GM12878 (cell line): ENCODE measurements around the gene TLDC2.

Experiments used
- CREB1 ChIP-seq: IDR thresholded peaks from 2 replicates; pipeline ENCODE4 v1.6.1; 2012; ENCODE audit warnings: low read depth, mild to moderate bottlenecking, inconsistent platforms
- EP300 ChIP-seq, 2 experiments: fragments of 150-350 bp in 1 of 2; IDR thresholded peaks; 2 replicates each; pipeline ENCODE4 v1.6.1; 2011 to 2012; ENCODE audit warnings: low read depth in 2 of 2, low read length in 2 of 2, borderline replicate concordance in 1 of 2, improper control_type of control experiment in 1 of 2, inconsistent platforms in 1 of 2; ENCODE audit not compliant: control insufficient read depth in 1 of 2
- MTA3 ChIP-seq: IDR thresholded peaks from 2 replicates; pipeline ENCODE4 v1.6.1; 2012; ENCODE audit warnings: low read length, inconsistent platforms, borderline replicate concordance
- NFIC ChIP-seq: IDR thresholded peaks from 2 replicates; pipeline ENCODE4 v1.6.1; 2012; ENCODE audit warnings: low read depth, mild to moderate bottlenecking, inconsistent platforms, low read length, moderate library complexity
- TARDBP ChIP-seq: IDR thresholded peaks from 2 replicates; pipeline ENCODE4 v1.6.1; 2016; ENCODE audit warnings: borderline replicate concordance
- TF ChIP-seq, protein P1 (sequence below): IDR thresholded peaks from 2 replicates; pipeline ENCODE4 v1.6.1; 2012; ENCODE audit warnings: mild to moderate bottlenecking, low read depth, low read length
- TF ChIP-seq, protein P2 (sequence below): fragments of 450-650 bp; conservative IDR thresholded peaks from 2 replicates; pipeline ENCODE4 v1.6.1; 2017; ENCODE audit warnings: mild to moderate bottlenecking, moderate library complexity

DNA sequence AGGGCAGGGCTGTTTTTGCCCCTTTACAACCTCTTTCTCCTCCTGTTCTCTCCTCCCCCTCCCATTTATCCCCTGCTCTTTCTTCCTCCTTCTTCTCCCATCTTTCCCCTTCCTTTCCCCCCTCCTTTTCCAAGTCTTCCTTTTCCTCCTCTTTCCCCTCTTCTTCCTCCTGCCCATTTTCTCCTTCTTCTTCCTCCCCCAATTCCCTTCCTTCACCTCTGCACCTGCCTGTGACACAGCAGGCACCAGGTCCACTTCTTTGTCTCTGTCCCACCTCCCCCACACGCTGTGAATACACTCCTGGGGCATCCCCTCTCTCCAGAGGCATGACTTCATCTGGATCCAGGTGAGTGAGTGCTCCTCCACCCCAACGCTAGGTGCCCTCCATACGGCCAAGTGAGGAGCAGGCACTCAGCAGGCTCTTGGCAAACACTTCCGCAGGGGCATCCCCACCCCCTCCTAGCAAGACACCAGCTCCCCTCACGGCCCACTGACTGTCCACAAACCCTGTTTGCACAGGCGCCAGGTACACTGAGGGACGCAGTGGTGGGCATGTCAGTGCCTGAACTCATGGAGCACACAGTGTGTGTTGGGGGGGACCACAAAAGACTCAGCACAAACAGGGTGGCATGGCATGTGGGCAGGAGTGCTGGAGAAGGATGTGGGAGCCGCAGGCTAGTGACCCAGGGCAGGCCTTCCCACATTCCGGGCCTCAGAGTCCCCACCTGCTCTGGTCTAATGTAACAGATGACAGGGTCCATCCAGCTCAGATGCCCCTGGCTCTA, 10.7 kb upstream of the TLDC2 start:
- no peak for TF ChIP-seq NFIC
- no peak for TF ChIP-seq TARDBP
- no peak for TF ChIP-seq MTA3
- no peak for TF ChIP-seq CREB1
- TF ChIP-seq, protein P1, sequence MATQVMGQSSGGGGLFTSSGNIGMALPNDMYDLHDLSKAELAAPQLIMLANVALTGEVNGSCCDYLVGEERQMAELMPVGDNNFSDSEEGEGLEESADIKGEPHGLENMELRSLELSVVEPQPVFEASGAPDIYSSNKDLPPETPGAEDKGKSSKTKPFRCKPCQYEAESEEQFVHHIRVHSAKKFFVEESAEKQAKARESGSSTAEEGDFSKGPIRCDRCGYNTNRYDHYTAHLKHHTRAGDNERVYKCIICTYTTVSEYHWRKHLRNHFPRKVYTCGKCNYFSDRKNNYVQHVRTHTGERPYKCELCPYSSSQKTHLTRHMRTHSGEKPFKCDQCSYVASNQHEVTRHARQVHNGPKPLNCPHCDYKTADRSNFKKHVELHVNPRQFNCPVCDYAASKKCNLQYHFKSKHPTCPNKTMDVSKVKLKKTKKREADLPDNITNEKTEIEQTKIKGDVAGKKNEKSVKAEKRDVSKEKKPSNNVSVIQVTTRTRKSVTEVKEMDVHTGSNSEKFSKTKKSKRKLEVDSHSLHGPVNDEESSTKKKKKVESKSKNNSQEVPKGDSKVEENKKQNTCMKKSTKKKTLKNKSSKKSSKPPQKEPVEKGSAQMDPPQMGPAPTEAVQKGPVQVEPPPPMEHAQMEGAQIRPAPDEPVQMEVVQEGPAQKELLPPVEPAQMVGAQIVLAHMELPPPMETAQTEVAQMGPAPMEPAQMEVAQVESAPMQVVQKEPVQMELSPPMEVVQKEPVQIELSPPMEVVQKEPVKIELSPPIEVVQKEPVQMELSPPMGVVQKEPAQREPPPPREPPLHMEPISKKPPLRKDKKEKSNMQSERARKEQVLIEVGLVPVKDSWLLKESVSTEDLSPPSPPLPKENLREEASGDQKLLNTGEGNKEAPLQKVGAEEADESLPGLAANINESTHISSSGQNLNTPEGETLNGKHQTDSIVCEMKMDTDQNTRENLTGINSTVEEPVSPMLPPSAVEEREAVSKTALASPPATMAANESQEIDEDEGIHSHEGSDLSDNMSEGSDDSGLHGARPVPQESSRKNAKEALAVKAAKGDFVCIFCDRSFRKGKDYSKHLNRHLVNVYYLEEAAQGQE = no peak
- TF ChIP-seq EP300 (IDR thresholded peaks at IDR 0.05; ENCODE audit: borderline replicate concordance in 1 of 2, control insufficient read depth in 1 of 2, low read depth in 2 of 2, low read length in 2 of 2) = no peak
- TF ChIP-seq, protein P2, sequence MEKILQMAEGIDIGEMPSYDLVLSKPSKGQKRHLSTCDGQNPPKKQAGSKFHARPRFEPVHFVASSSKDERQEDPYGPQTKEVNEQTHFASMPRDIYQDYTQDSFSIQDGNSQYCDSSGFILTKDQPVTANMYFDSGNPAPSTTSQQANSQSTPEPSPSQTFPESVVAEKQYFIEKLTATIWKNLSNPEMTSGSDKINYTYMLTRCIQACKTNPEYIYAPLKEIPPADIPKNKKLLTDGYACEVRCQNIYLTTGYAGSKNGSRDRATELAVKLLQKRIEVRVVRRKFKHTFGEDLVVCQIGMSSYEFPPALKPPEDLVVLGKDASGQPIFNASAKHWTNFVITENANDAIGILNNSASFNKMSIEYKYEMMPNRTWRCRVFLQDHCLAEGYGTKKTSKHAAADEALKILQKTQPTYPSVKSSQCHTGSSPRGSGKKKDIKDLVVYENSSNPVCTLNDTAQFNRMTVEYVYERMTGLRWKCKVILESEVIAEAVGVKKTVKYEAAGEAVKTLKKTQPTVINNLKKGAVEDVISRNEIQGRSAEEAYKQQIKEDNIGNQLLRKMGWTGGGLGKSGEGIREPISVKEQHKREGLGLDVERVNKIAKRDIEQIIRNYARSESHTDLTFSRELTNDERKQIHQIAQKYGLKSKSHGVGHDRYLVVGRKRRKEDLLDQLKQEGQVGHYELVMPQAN = no peak
